ENCODE results near the gene TLK2. TPM values are rescaled to one million over a fixed set of nuclear protein-coding genes. Genes with fewer than 3 reads are reported as not detected.
A peak's percentile ranks its signal among the peaks of the same experiment; 100 is the strongest.
"Not testable (repeated sequence)": the region's sequence is repeated elsewhere in the genome, so short reads cannot be mapped to it uniquely, and the experiment has no call there.

TLK2 gene
- total RNA-seq, 1 donor from 2014 or later: 34.5 TPM

GRCh38 chr17:62456016-62456415 is 22.6 kb upstream of the TLK2 start:
- H3K4me3 ChIP-seq: no peak overlapping the region
- no peaks in the 10 kb centered on the region for H3K9me3 ChIP-seq (replicated peaks)
- TF ChIP-seq CTCF (IDR thresholded peaks at IDR 0.05; ENCODE audit: borderline replicate concordance): no peak
- no peaks in the 10 kb centered on the region for H3K27me3 ChIP-seq (ENCODE audit: low read depth)
- no peak for DNase-seq
- H3K27ac ChIP-seq (replicated peaks): no peak overlapping the region
- no peaks in the 10 kb centered on the region for H3K36me3 ChIP-seq
- intact Hi-C loops (cut with micrococcal nuclease): no loop called here
- no peaks in the 10 kb centered on the region for H3K4me1 ChIP-seq

- H3K4me3 ChIP-seq; H3K4me1 ChIP-seq; H3K36me3 ChIP-seq; H3K9me3 ChIP-seq (replicated peaks); H3K27me3 ChIP-seq (ENCODE audit: low read depth); intact Hi-C loops (cut with micrococcal nuclease); H3K27ac ChIP-seq (replicated peaks); DNase-seq: not testable (repeated sequence)
These were observed 20.1 kb upstream of the TLK2 start for GRCh38 chr17:62458483-62458882.

- H3K4me3 ChIP-seq; H3K9me3 ChIP-seq (replicated peaks); DNase-seq: not testable (repeated sequence)
These were observed 14.2 kb upstream of the TLK2 start for GRCh38 chr17:62464422-62464821.

GRCh38 chr17:62465271-62465670 is 13.4 kb upstream of the TLK2 start:
- intact Hi-C loops (cut with micrococcal nuclease); H3K27me3 ChIP-seq (ENCODE audit: low read depth); H3K4me1 ChIP-seq; H3K9me3 ChIP-seq (replicated peaks); H3K4me3 ChIP-seq; H3K36me3 ChIP-seq; DNase-seq; H3K27ac ChIP-seq (replicated peaks): not testable (repeated sequence)

More at GRCh38 chr17:62464422-62464821, 14.2 kb upstream of the TLK2 start:
- H3K4me1 ChIP-seq; H3K27ac ChIP-seq (replicated peaks); H3K27me3 ChIP-seq (ENCODE audit: low read depth); intact Hi-C loops (cut with micrococcal nuclease); H3K36me3 ChIP-seq: not testable (repeated sequence)

- intact Hi-C loops (cut with micrococcal nuclease); H3K27ac ChIP-seq (replicated peaks); H3K4me1 ChIP-seq; H3K36me3 ChIP-seq; H3K27me3 ChIP-seq (ENCODE audit: low read depth); H3K9me3 ChIP-seq (replicated peaks); H3K4me3 ChIP-seq: not testable (repeated sequence)
- DNase-seq: peak; percentile 42
These were observed 7.8 kb upstream of the TLK2 start for GRCh38 chr17:62470666-62471379.

- DNase-seq; H3K4me3 ChIP-seq; H3K27me3 ChIP-seq (ENCODE audit: low read depth); H3K9me3 ChIP-seq (replicated peaks); H3K36me3 ChIP-seq; H3K27ac ChIP-seq (replicated peaks); intact Hi-C loops (cut with micrococcal nuclease); H3K4me1 ChIP-seq: not testable (repeated sequence)
These were observed 7.2 kb upstream of the TLK2 start for GRCh38 chr17:62471380-62471880.

- peaks cover 16% of the 10 kb centered on the region for H3K4me1 ChIP-seq
- H3K27me3 ChIP-seq (ENCODE audit: low read depth); H3K27ac ChIP-seq (replicated peaks); H3K9me3 ChIP-seq (replicated peaks); intact Hi-C loops (cut with micrococcal nuclease); DNase-seq; H3K36me3 ChIP-seq; H3K4me3 ChIP-seq: not testable (repeated sequence)
These were observed 5.3 kb upstream of the TLK2 start for GRCh38 chr17:62473030-62473982.

- Histone ChIP-seq H3K27ac (replicated peaks) (peak overlapping the region; percentile 93), H3K4me3 (peak overlapping the region; percentile 83), H3K4me1 (peaks cover 34% of the 10 kb centered on the region)
- H3K9me3 ChIP-seq (replicated peaks); intact Hi-C loops (cut with micrococcal nuclease); H3K27me3 ChIP-seq (ENCODE audit: low read depth); DNase-seq; H3K36me3 ChIP-seq: not testable (repeated sequence)
These were observed 1.5 kb upstream of the TLK2 start for GRCh38 chr17:62477111-62477510.

GRCh38 chr17:62477718-62478408 is 762 bp upstream of the TLK2 start:
- H3K9me3 ChIP-seq (replicated peaks); H3K27me3 ChIP-seq (ENCODE audit: low read depth); intact Hi-C loops (cut with micrococcal nuclease); DNase-seq; H3K36me3 ChIP-seq: not testable (repeated sequence)
- H3K4me1 ChIP-seq: peaks cover 41% of the 10 kb centered on the region
- peak overlapping the region; percentile 93 for H3K27ac ChIP-seq (replicated peaks)
- peak overlapping the region; percentile 83 for H3K4me3 ChIP-seq

- intact Hi-C loops (cut with micrococcal nuclease); H3K27me3 ChIP-seq (ENCODE audit: low read depth); H3K36me3 ChIP-seq; H3K9me3 ChIP-seq (replicated peaks): not testable (repeated sequence)
- peak overlapping the region; percentile 93 for H3K27ac ChIP-seq (replicated peaks)
- DNase-seq: peak; percentile 23
- H3K4me1 ChIP-seq: peaks cover 51% of the 10 kb centered on the region
- H3K4me3 ChIP-seq: peak overlapping the region; percentile 83
These were observed 434 bp downstream of the TLK2 start for GRCh38 chr17:62478880-62479638.

- Histone ChIP-seq H3K4me3 (peak overlapping the region; percentile 83), H3K4me1 (peaks cover 58% of the 10 kb centered on the region), H3K27ac (replicated peaks) (peak overlapping the region; percentile 93)
- H3K27me3 ChIP-seq (ENCODE audit: low read depth); H3K36me3 ChIP-seq; H3K9me3 ChIP-seq (replicated peaks); intact Hi-C loops (cut with micrococcal nuclease): not testable (repeated sequence)
- DNase-seq: peak; percentile 30
These were observed 1.1 kb downstream of the TLK2 start for GRCh38 chr17:62479639-62480258.

Data from left ventricle myocardium inferior (tissue), 1 donor.